Transverse colon (tissue), 4 donors: Measurements from ENCODE around the gene KRTAP10-2. TPM values are rescaled to one million over a fixed set of nuclear protein-coding genes. Genes with fewer than 3 reads are reported as not detected.

Experiments used
- DNase-seq: peaks from one replicate; pipeline ENCODE4 v3.0.0-alpha.2; 2019
- H3K27ac ChIP-seq, 4 donors: fragments of 200-600 bp; sonication (generic); 2 replicates each; pipeline ENCODE4 v1.5.1; 2016 to 2018; ENCODE audit warnings: inconsistent platforms in 4 of 4
- H3K27me3 ChIP-seq: fragments of 200-600 bp; sonication (generic); 2 replicates; pipeline ENCODE4 v1.5.1; 2017; ENCODE audit warnings: inconsistent platforms
- H3K36me3 ChIP-seq, 4 donors: fragments of 200-600 bp; sonication (generic); 2 replicates each; pipeline ENCODE4 v1.5.1; 2017 to 2019; ENCODE audit warnings: inconsistent platforms in 4 of 4
- H3K4me1 ChIP-seq, 4 donors: fragments of 200-600 bp; sonication (generic); 2 replicates each; pipeline ENCODE4 v1.5.1; 2017 to 2020; ENCODE audit warnings: inconsistent platforms in 4 of 4
- H3K4me3 ChIP-seq, 4 donors: fragments of 200-600 bp; sonication (generic); 1 replicate in 1 of 4; 2 replicates in 3 of 4; pipeline versions ENCODE4 v1.5.1 to v1.6.1; 2017 to 2019; ENCODE audit warnings: inconsistent platforms in 4 of 4
- H3K9me3 ChIP-seq, 2 donors: fragments of 200-600 bp; sonication (generic); 2 replicates each; pipeline ENCODE4 v1.5.1; 2017 to 2019; ENCODE audit warnings: inconsistent platforms in 2 of 2
- EP300 ChIP-seq: sonication (generic); formaldehyde crosslinking; IDR thresholded peaks from one replicate; pipeline ENCODE4 v1.6.1; 2017; ENCODE audit warnings: antibody characterized with exemption, low read depth
- POLR2A ChIP-seq: fragments of 450-650 bp; IDR thresholded peaks from one replicate; pipeline ENCODE4 v1.6.1; 2016; ENCODE audit warnings: antibody characterized with exemption, mild to moderate bottlenecking, moderate library complexity
- POLR2AphosphoS5 ChIP-seq, 3 donors: sonication (generic); formaldehyde crosslinking; IDR thresholded peaks; one replicate each; pipeline ENCODE4 v1.6.1; 2016; ENCODE audit warnings: antibody characterized with exemption in 3 of 3
- WGBS, 2 donors: methylation state at CpG; one replicate each; pipeline ENCODE4 v1.1.5; 2018; ENCODE audit warnings: low coverage in 1 of 2; 5-methylcytosine and 5-hydroxymethylcytosine counted together
- in situ Hi-C, 4 donors: fragments of 200-750 bp; cut with MboI; loops; one replicate each; pipeline versions ENCODE4 v1.15.0 to v1.15.1; 2017; ENCODE audit warnings: low sequenced_read_pairs in 3 of 4, low pct_ligation_motif_present in 1 of 4, low pct_unique_long_range_greater_than_20kb in 1 of 4
- intact Hi-C: fragments of 100-400 bp; cut with DNase I; formaldehyde crosslinking; loops from one replicate; pipeline ENCODE4 v1.15.1; 2023; ENCODE audit warnings: low total_unique reads
- total RNA-seq, 4 donors: library from RNA; depleted of rRNA; stranded (reverse); fragments of >200 nt; gene quantifications; one replicate each; pipeline ENCODE4 v1.1.0, GENCODE V29; 2016
- TF ChIP-seq, protein P1 (sequence below), 5 experiments: fragments of 200-600 bp in 3 of 5; fragments of 450-650 bp in 2 of 5; sonication (generic) in 3 of 5; IDR thresholded peaks; 1 replicate in 2 of 5; 2 replicates in 3 of 5; pipeline ENCODE4 v1.5.1; 2016 to 2017; ENCODE audit warnings: antibody characterized with exemption in 5 of 5, inconsistent platforms in 3 of 5, mild to moderate bottlenecking in 2 of 5, moderate library complexity in 1 of 5

Gene KRTAP10-2
- total RNA-seq, 4 donors from 2014 or later, result not detected

DNA sequence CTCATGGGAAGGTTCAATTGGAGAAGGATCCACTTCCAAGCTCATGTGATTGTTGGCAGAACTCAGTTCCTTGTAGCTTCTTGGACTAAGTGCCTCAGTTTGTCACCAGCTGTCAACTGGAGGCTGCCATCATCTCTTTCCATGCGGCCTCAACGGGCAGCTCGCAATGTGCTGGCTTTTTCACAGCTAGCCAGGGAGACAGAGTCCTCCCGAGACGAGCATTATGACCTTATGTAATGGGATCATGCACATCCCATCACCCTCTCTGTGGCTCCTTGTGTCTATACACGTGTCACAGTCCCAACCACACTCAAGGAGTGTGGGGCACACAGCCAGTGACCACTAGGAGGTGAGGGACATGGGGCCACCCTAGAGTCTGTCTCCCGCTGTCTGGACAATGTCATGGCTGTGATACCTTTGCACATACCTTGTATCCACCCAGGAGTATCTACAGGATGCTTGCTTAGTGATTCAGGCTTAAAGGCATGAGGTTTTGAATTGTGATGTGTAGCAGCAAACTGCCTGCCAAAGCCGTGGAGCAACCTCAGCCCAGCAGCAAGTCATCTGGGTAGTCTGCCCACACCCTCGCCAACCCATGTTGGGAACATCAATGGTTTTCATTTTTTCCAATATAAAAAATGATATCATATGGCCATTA, 44.9 kb upstream of the KRTAP10-2 start:
- no peak overlapping the region for H3K27ac ChIP-seq
- intact Hi-C loops, result no loop called here
- in situ Hi-C loops, result loop anchor here in 2 of 4 donors (25.0 kb wide), 1 partner anchor 91 kb away; the partner anchor contains the start of genes KRTAP10-12 (in 2 of the 2) and KRTAP12-1 (in 2 of the 2)
- no peak for DNase-seq
- H3K9me3 ChIP-seq, result peaks cover 0 to 5% of the 10 kb centered on the region in 2 donors
- no peaks in the 10 kb centered on the region for H3K4me1 ChIP-seq
- TF ChIP-seq, protein P1, sequence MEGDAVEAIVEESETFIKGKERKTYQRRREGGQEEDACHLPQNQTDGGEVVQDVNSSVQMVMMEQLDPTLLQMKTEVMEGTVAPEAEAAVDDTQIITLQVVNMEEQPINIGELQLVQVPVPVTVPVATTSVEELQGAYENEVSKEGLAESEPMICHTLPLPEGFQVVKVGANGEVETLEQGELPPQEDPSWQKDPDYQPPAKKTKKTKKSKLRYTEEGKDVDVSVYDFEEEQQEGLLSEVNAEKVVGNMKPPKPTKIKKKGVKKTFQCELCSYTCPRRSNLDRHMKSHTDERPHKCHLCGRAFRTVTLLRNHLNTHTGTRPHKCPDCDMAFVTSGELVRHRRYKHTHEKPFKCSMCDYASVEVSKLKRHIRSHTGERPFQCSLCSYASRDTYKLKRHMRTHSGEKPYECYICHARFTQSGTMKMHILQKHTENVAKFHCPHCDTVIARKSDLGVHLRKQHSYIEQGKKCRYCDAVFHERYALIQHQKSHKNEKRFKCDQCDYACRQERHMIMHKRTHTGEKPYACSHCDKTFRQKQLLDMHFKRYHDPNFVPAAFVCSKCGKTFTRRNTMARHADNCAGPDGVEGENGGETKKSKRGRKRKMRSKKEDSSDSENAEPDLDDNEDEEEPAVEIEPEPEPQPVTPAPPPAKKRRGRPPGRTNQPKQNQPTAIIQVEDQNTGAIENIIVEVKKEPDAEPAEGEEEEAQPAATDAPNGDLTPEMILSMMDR (IDR thresholded peaks at IDR 0.05), result no peak
- TF ChIP-seq POLR2AphosphoS5 (IDR thresholded peaks at IDR 0.05) (no peak), POLR2A (no peak), EP300 (no peak)
- H3K4me3 ChIP-seq, result no peak overlapping the region
- no peaks in the 10 kb centered on the region for H3K36me3 ChIP-seq
- WGBS, 2 donors, result 73 to 80% methylated on average over 6 to 9 of the region's 9 CpGs
- peaks cover 44% of the 10 kb centered on the region for H3K27me3 ChIP-seq

GRCh38 chr21:44595524-44595923, 44.2 kb upstream of the KRTAP10-2 start:
- Histone ChIP-seq H3K9me3 (peaks cover 0 to 5% of the 10 kb centered on the region in 2 donors), H3K4me1 (no peaks in the 10 kb centered on the region), H3K4me3 (no peak overlapping the region), H3K27me3 (peaks cover 45% of the 10 kb centered on the region), H3K27ac (no peak overlapping the region), H3K36me3 (no peaks in the 10 kb centered on the region)
- 75% methylated on average over 6 of the region's 6 CpGs; no CpG with 5 or more reads in 1 of the 2 donors for WGBS, 2 donors
- in situ Hi-C loops (loop anchor here in 2 of 4 donors (25.0 kb wide), 1 partner anchor 92 kb away; the partner anchor contains the start of genes KRTAP10-12 (in 2 of the 2) and KRTAP12-1 (in 2 of the 2)), intact Hi-C loops (no loop called here)
- no peak for DNase-seq
- TF ChIP-seq POLR2A (no peak), EP300 (no peak), POLR2AphosphoS5 (IDR thresholded peaks at IDR 0.05) (no peak)
- TF ChIP-seq, protein P1 (IDR thresholded peaks at IDR 0.05), result no peak

DNA sequence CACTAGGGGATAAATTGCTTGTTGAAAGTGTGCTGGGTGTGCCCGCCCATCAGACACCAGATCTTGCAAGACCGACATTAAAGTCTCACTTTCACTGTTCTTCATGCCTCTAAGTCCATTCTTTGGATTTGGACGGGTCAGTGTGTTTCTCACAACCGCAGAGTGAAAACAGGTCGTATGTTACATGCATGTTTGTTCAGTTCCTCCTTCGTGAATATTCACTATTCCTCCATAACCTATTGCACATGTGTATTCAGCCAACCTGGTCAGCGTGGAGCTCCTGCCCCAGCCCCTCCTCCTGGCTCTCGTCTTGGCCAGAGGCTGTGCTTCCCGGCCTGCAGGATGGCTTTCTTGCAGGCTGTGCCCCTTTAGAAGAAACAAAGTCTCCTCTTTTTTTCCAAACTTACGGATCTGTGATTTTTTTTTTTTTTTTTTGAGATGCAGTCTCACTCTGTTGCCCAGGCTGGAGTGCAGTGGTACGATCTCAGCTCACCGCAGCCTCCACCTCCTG, 43.2 kb upstream of the KRTAP10-2 start:
- TF ChIP-seq POLR2AphosphoS5 (IDR thresholded peaks at IDR 0.05) (no peak), POLR2A (no peak), EP300 (no peak)
- TF ChIP-seq, protein P1 (IDR thresholded peaks at IDR 0.05), result no peak
- no peak overlapping the region for H3K27ac ChIP-seq
- no peak overlapping the region for H3K4me3 ChIP-seq
- 64 to 69% methylated on average over 12 of the region's 12 CpGs for whole genome bisulfite sequencing, 2 donors
- intact Hi-C loops, result no loop called here
- no peaks in the 10 kb centered on the region for H3K36me3 ChIP-seq
- in situ Hi-C loops, result loop anchor here in 2 of 4 donors (25.0 kb wide), 1 partner anchor 93 kb away; the partner anchor contains the start of genes KRTAP10-12 (in 2 of the 2) and KRTAP12-1 (in 2 of the 2)
- no peaks in the 10 kb centered on the region for H3K4me1 ChIP-seq
- H3K27me3 ChIP-seq, result peaks cover 49% of the 10 kb centered on the region
- H3K9me3 ChIP-seq, result peaks cover 0 to 5% of the 10 kb centered on the region in 2 donors
- DNase-seq, result no peak

GRCh38 chr21:44593598-44594405, 42.5 kb upstream of the KRTAP10-2 start:
- 58 to 61% methylated on average over 6 to 20 of the region's 20 CpGs for WGBS, 2 donors
- no peak for TF ChIP-seq POLR2A
- TF ChIP-seq EP300, result no peak
- TF ChIP-seq, protein P1 (IDR thresholded peaks at IDR 0.05), result no peak
- no peak for TF ChIP-seq POLR2AphosphoS5 (IDR thresholded peaks at IDR 0.05)
- Histone ChIP-seq H3K27me3 (peaks cover 52% of the 10 kb centered on the region), H3K36me3 (no peaks in the 10 kb centered on the region), H3K4me1 (no peaks in the 10 kb centered on the region), H3K9me3 (peaks cover 0 to 5% of the 10 kb centered on the region in 2 donors), H3K4me3 (no peak overlapping the region), H3K27ac (no peak overlapping the region)
- intact Hi-C loops, result no loop called here
- in situ Hi-C loops, result loop anchor here in 2 of 4 donors (25.0 kb wide), 1 partner anchor 93 kb away; the partner anchor contains the start of genes KRTAP10-12 (in 2 of the 2) and KRTAP12-1 (in 2 of the 2)
- no peak for DNase-seq
